SK-N-SH treated with all-trans-retinoic acid at 6 μM for 48 hours (cell line): ENCODE results near the gene MKRN2.

ENCODE experiments used
- ATAC-seq: fragments of 200-7000 bp; cut with Tn5 transposase; 3 replicates; pipeline ENCODE4 v1.9.1; 2020; ENCODE audit warnings: mild to moderate bottlenecking, moderate library complexity
- ARNTL ChIP-seq: fragments of 450-650 bp; formaldehyde crosslinking; IDR thresholded peaks from 2 replicates; pipeline ENCODE4 v1.5.0; 2020; ENCODE audit warnings: low read depth, mild to moderate bottlenecking, moderate library complexity, borderline replicate concordance
- BACH2 ChIP-seq: fragments of 250-450 bp; sonication (Bioruptor Pico); IDR thresholded peaks from 2 replicates; pipeline ENCODE4 v1.9.0; 2021; ENCODE audit warnings: mild to moderate bottlenecking, borderline replicate concordance
- CSRNP3 ChIP-seq: fragments of 250-450 bp; sonication (Bioruptor Pico); IDR thresholded peaks from 2 replicates; pipeline ENCODE4 v1.5.1; 2021; ENCODE audit warnings: mild to moderate bottlenecking, moderate library complexity
- GLIS3 ChIP-seq: fragments of 250-450 bp; sonication (Bioruptor Pico); IDR thresholded peaks from 2 replicates; pipeline ENCODE4 v1.5.0; 2020; ENCODE audit warnings: mild to moderate bottlenecking, moderate library complexity
- ISL1 ChIP-seq: fragments of 250-450 bp; sonication (Bioruptor Pico); IDR thresholded peaks from 2 replicates; pipeline ENCODE4 v2.1.2; 2022; ENCODE audit warnings: mild to moderate bottlenecking, moderate library complexity
- OSR1 ChIP-seq: fragments of 250-450 bp; sonication (Bioruptor Pico); IDR thresholded peaks from 2 replicates; pipeline ENCODE4 v1.8.0; 2022; ENCODE audit warnings: moderate library complexity, mild to moderate bottlenecking, inconsistent platforms
- PATZ1 ChIP-seq: fragments of 250-450 bp; sonication (Bioruptor Pico); IDR thresholded peaks from 2 replicates; pipeline ENCODE4 v1.8.0; 2020; ENCODE audit warnings: mild to moderate bottlenecking, moderate library complexity, borderline replicate concordance
- POU6F1 ChIP-seq: fragments of 250-450 bp; sonication (Bioruptor Pico); IDR thresholded peaks from 2 replicates; pipeline ENCODE4 v1.8.0; 2021; ENCODE audit warnings: low read depth, mild to moderate bottlenecking, moderate library complexity, borderline replicate concordance
- PPARA ChIP-seq: fragments of 250-450 bp; sonication (Bioruptor Pico); IDR thresholded peaks from 2 replicates; pipeline ENCODE4 v1.5.0; 2020; ENCODE audit warnings: mild to moderate bottlenecking, borderline replicate concordance
- RARB ChIP-seq: fragments of 250-450 bp; sonication (Bioruptor Pico); IDR thresholded peaks from 2 replicates; pipeline ENCODE4 v1.8.0; 2021; ENCODE audit warnings: mild to moderate bottlenecking, moderate library complexity
- SNAI2 ChIP-seq: fragments of 250-450 bp; sonication (Bioruptor Pico); IDR thresholded peaks from 2 replicates; pipeline ENCODE4 v1.5.0; 2020; ENCODE audit warnings: mild to moderate bottlenecking, moderate library complexity
- TCF4 ChIP-seq: fragments of 250-450 bp; sonication (Bioruptor Pico); IDR thresholded peaks from 2 replicates; pipeline ENCODE4 v1.8.0; 2021; ENCODE audit warnings: mild to moderate bottlenecking, moderate library complexity, borderline replicate concordance
- TOX ChIP-seq: fragments of 250-450 bp; sonication (Bioruptor Pico); IDR thresholded peaks from 2 replicates; pipeline ENCODE4 v1.8.0; 2021; ENCODE audit warnings: mild to moderate bottlenecking, moderate library complexity, borderline replicate concordance
- TSHZ2 ChIP-seq: fragments of 250-450 bp; sonication (Bioruptor Pico); IDR thresholded peaks from 2 replicates; pipeline ENCODE4 v1.5.0; 2020; ENCODE audit warnings: mild to moderate bottlenecking, moderate library complexity
- ZC3H10 ChIP-seq: fragments of 250-450 bp; sonication (Bioruptor Pico); IDR thresholded peaks from 2 replicates; pipeline ENCODE4 v1.5.1; 2021; ENCODE audit warnings: mild to moderate bottlenecking, moderate library complexity
- ZFP30 ChIP-seq: fragments of 450-650 bp; formaldehyde crosslinking; IDR thresholded peaks from 2 replicates; pipeline ENCODE4 v1.5.0; 2022; ENCODE audit warnings: mild to moderate bottlenecking, moderate library complexity
- ZNF565 ChIP-seq: fragments of 450-650 bp; formaldehyde crosslinking; conservative IDR thresholded peaks from 2 replicates; pipeline ENCODE4 v1.5.0; 2020; ENCODE audit warnings: low read depth, mild to moderate bottlenecking, moderate library complexity
- ZNF70 ChIP-seq: fragments of 450-650 bp; formaldehyde crosslinking; IDR thresholded peaks from 2 replicates; pipeline ENCODE4 v1.5.0; 2020; ENCODE audit warnings: mild to moderate bottlenecking, moderate library complexity
- ZNF8 ChIP-seq: fragments of 450-650 bp; formaldehyde crosslinking; IDR thresholded peaks from 2 replicates; pipeline ENCODE4 v1.5.0; 2020; ENCODE audit warnings: mild to moderate bottlenecking, moderate library complexity

The MKRN2 gene

GRCh38 chr3:12603969-12604368 lies 47.1 kb downstream of the MKRN2 start:
- no peak for ATAC-seq
- no peak for TF ChIP-seq ZNF565 (CRISPR knock-in tag)
- TF ChIP-seq TCF4, result no peak

- no peak for ATAC-seq
- TF ChIP-seq ZNF8, result no peak
- TF ChIP-seq TSHZ2 (CRISPR knock-in tag), result no peak
- TF ChIP-seq OSR1 (CRISPR knock-in tag), result no peak
- TF ChIP-seq ZNF565 (CRISPR knock-in tag), result no peak
- no peak for TF ChIP-seq ZC3H10 (CRISPR knock-in tag)
- no peak for TF ChIP-seq ZFP30
- no peak for TF ChIP-seq TCF4
- TF ChIP-seq TOX (CRISPR knock-in tag), result no peak
- no peak for TF ChIP-seq BACH2
- no peak for TF ChIP-seq POU6F1 (CRISPR knock-in tag)
- TF ChIP-seq GLIS3, result no peak
- TF ChIP-seq SNAI2 (CRISPR knock-in tag), result no peak
- no peak for TF ChIP-seq RARB (CRISPR knock-in tag)
- TF ChIP-seq PATZ1 (CRISPR knock-in tag), result no peak
- no peak for TF ChIP-seq PPARA (CRISPR knock-in tag)
- TF ChIP-seq ISL1 (CRISPR knock-in tag), result no peak
Observed at GRCh38 chr3:12608376-12608775, 51.5 kb downstream of the MKRN2 start.

GRCh38 chr3:12611117-12611516 lies 54.2 kb downstream of the MKRN2 start:
- no peak for ATAC-seq
- TF ChIP-seq PPARA (CRISPR knock-in tag) (no peak), PATZ1 (CRISPR knock-in tag) (no peak), ZNF70 (CRISPR knock-in tag) (no peak), ARNTL (CRISPR knock-in tag) (no peak), CSRNP3 (CRISPR knock-in tag) (no peak), SNAI2 (CRISPR knock-in tag) (no peak)
